ENCODE data around the gene GET4. TPM values are rescaled to one million over a fixed set of nuclear protein-coding genes. Genes with fewer than 3 reads are reported as not detected.

Gene GET4
- polyA plus RNA-seq, 1 donor, result 42.9 TPM

- DNase-seq, result peak; percentile 59
These were observed 69.4 kb downstream of the GET4 start for GRCh38 chr7:945556-946255.

Other genes with a start within 250 kb of the GET4 start
- gene DNAAF5, start 149.9 kb upstream of the GET4 start, polyA plus RNA-seq (ENCODE audit: insufficient read length), result 37.6 TPM
- gene PRKAR1B, start 149.3 kb upstream of the GET4 start, polyA plus RNA-seq (ENCODE audit: insufficient read length), result 33.7 TPM
- 163 TPM for gene SUN1, start 44.1 kb upstream of the GET4 start, polyA plus RNA-seq (ENCODE audit: insufficient read length)
- gene ADAP1, start 78.1 kb downstream of the GET4 start, polyA plus RNA-seq (ENCODE audit: insufficient read length), result 11.0 TPM
- 16.9 TPM for gene COX19, start 99.0 kb downstream of the GET4 start, polyA plus RNA-seq (ENCODE audit: insufficient read length)
- 2.1 TPM for gene CYP2W1, start 106.6 kb downstream of the GET4 start, polyA plus RNA-seq (ENCODE audit: insufficient read length)
- gene GPR146, start 168.0 kb downstream of the GET4 start, polyA plus RNA-seq (ENCODE audit: insufficient read length), result 2.5 TPM
- 5.5 TPM for gene GPER1, start 211.6 kb downstream of the GET4 start, polyA plus RNA-seq (ENCODE audit: insufficient read length)